Activated CD8-positive, alpha-beta memory T cell treated with anti-CD3 and anti-CD28 coated beads for 36 hours (primary cell): ENCODE data around the gene JAZF1. TPM values are rescaled to one million over a fixed set of nuclear protein-coding genes. Genes with fewer than 3 reads are reported as not detected.

Source experiments
- CTCF ChIA-PET: fragments of 350-600 bp; sonication (Branson Sonifier 250); formaldehyde crosslinking; loops from one replicate; lab custom pipeline; 2021; ENCODE audit warnings: antibody characterized with exemption; lab: Charles Lee
- POLR2A ChIA-PET: fragments of 350-600 bp; sonication (Branson Sonifier 250); formaldehyde crosslinking; loops from one replicate; lab custom pipeline; 2021; ENCODE audit warnings: antibody characterized with exemption; lab: Charles Lee
- total RNA-seq, 2 experiments: library from RNA; stranded (reverse); gene quantifications; one replicate each; pipeline ENCODE4 v1.2.3, GENCODE V29; 2021

The JAZF1 gene
- total RNA-seq, 2 experiments from 2014 or later, result 4.8 to 5.7 TPM

GRCh38 chr7:28121496-28121895 is 59.1 kb downstream of the JAZF1 start:
- CTCF ChIA-PET, result interaction anchor here (1.0 kb wide), 1 partner anchor 60 kb away, joined by 3 read pairs; no protein-coding TSS in a partner anchor
- POLR2A ChIA-PET, result no interaction called here

- CTCF ChIA-PET, result no interaction called here
- POLR2A ChIA-PET, result no interaction called here
Observed at GRCh38 chr7:28116041-28116440, 64.6 kb downstream of the JAZF1 start.

- CTCF ChIA-PET, result no interaction called here
- POLR2A ChIA-PET, result no interaction called here
Observed at GRCh38 chr7:28115261-28115660, 65.3 kb downstream of the JAZF1 start.

- POLR2A ChIA-PET, result no interaction called here
Observed at GRCh38 chr7:28114056-28114455, 66.5 kb downstream of the JAZF1 start.

GRCh38 chr7:28112883-28113540 is 67.6 kb downstream of the JAZF1 start:
- ChIA-PET CTCF (interaction anchor here (2.1 kb wide), 1 partner anchor 17 kb away, joined by 6 read pairs; no protein-coding TSS in a partner anchor), POLR2A (no interaction called here)

More at GRCh38 chr7:28114056-28114455, 66.5 kb downstream of the JAZF1 start:
- CTCF ChIA-PET, result interaction anchor here (2.1 kb wide), 1 partner anchor 18 kb away, joined by 6 read pairs; no protein-coding TSS in a partner anchor

- CTCF ChIA-PET, result interaction anchor here (2.1 kb wide), 1 partner anchor 16 kb away, joined by 6 read pairs; no protein-coding TSS in a partner anchor
- POLR2A ChIA-PET, result no interaction called here
Observed at GRCh38 chr7:28112467-28112866, 68.1 kb downstream of the JAZF1 start.

- ChIA-PET CTCF (no interaction called here), POLR2A (no interaction called here)
Observed at GRCh38 chr7:28112012-28112411, 68.6 kb downstream of the JAZF1 start.

- ChIA-PET POLR2A (no interaction called here), CTCF (no interaction called here)
Observed at GRCh38 chr7:28110427-28111012, 70.1 kb downstream of the JAZF1 start.

- CTCF ChIA-PET, result interaction anchor here (2.2 kb wide), 1 partner anchor 12 kb away, joined by 8 read pairs; no protein-coding TSS in a partner anchor
- POLR2A ChIA-PET, result no interaction called here
Observed at GRCh38 chr7:28108747-28109146, 71.8 kb downstream of the JAZF1 start.

- CTCF ChIA-PET, result interaction anchor here (2.2 kb wide), 1 partner anchor 11 kb away, joined by 8 read pairs; no protein-coding TSS in a partner anchor
- POLR2A ChIA-PET, result no interaction called here
Observed at GRCh38 chr7:28107960-28108359, 72.6 kb downstream of the JAZF1 start.

- POLR2A ChIA-PET, result no interaction called here
- CTCF ChIA-PET, result interaction anchor here (1.6 kb wide), 1 partner anchor 10 kb away, joined by 7 read pairs; no protein-coding TSS in a partner anchor
Observed at GRCh38 chr7:28106321-28106829, 74.2 kb downstream of the JAZF1 start.

- CTCF ChIA-PET, result interaction anchor here (1.0 to 1.6 kb wide), 2 partner anchors 9 to 11 kb away, joined by 4 to 7 read pairs; no protein-coding TSS in a partner anchor
- POLR2A ChIA-PET, result no interaction called here
Observed at GRCh38 chr7:28105234-28105633, 75.4 kb downstream of the JAZF1 start.

GRCh38 chr7:28104811-28105210 is 75.8 kb downstream of the JAZF1 start:
- ChIA-PET POLR2A (no interaction called here), CTCF (interaction anchor here (1.0 to 1.6 kb wide), 2 partner anchors 9 to 11 kb away, joined by 4 to 7 read pairs; no protein-coding TSS in a partner anchor)

- POLR2A ChIA-PET, result no interaction called here
- CTCF ChIA-PET, result interaction anchor here (1.0 kb wide), 1 partner anchor 10 kb away, joined by 4 read pairs; no protein-coding TSS in a partner anchor
Observed at GRCh38 chr7:28104041-28104541, 76.5 kb downstream of the JAZF1 start.

GRCh38 chr7:28102797-28103196 is 77.8 kb downstream of the JAZF1 start:
- CTCF ChIA-PET, result no interaction called here
- POLR2A ChIA-PET, result no interaction called here

- CTCF ChIA-PET, result interaction anchor here (0.6 to 2.5 kb wide), 7 partner anchors 8 to 35 kb away, joined by 3 to 8 read pairs (median 6); no protein-coding TSS in a partner anchor
- POLR2A ChIA-PET, result no interaction called here
Observed at GRCh38 chr7:28096713-28097112, 83.9 kb downstream of the JAZF1 start.

- POLR2A ChIA-PET, result no interaction called here
Observed at GRCh38 chr7:28095231-28095630, 85.4 kb downstream of the JAZF1 start.

GRCh38 chr7:28093623-28094232 is 86.9 kb downstream of the JAZF1 start:
- ChIA-PET POLR2A (no interaction called here), CTCF (interaction anchor here (1.1 to 1.7 kb wide), 6 partner anchors 11 to 898 kb away, joined by 3 to 7 read pairs (median 4); no protein-coding TSS in a partner anchor)

More at GRCh38 chr7:28095231-28095630, 85.4 kb downstream of the JAZF1 start:
- CTCF ChIA-PET, result interaction anchor here (0.7 to 2.5 kb wide), 2 partner anchors 10 to 857 kb away, joined by 3 to 7 read pairs; no protein-coding TSS in a partner anchor

GRCh38 chr7:28091190-28091589 is 89.4 kb downstream of the JAZF1 start:
- POLR2A ChIA-PET, result no interaction called here
- CTCF ChIA-PET, result no interaction called here
